GM18498 (cell line): ENCODE measurements around the gene ZNF143.
"Not testable (repeated sequence)": the region's sequence is repeated elsewhere in the genome, so short reads cannot be mapped to it uniquely, and the experiment has no call there.

Experiments
- ATAC-seq: cut with Tn5 transposase; IDR thresholded peaks from one replicate; pipeline ENCODE4 v1.9.1; 2021; ENCODE audit warnings: mild to moderate bottlenecking, moderate library complexity; ENCODE audit not compliant: unreplicated experiment

The ZNF143 gene

GRCh38 chr11:9495803-9496514 lies 35.1 kb downstream of the ZNF143 start:
- ATAC-seq = no peak

DNA sequence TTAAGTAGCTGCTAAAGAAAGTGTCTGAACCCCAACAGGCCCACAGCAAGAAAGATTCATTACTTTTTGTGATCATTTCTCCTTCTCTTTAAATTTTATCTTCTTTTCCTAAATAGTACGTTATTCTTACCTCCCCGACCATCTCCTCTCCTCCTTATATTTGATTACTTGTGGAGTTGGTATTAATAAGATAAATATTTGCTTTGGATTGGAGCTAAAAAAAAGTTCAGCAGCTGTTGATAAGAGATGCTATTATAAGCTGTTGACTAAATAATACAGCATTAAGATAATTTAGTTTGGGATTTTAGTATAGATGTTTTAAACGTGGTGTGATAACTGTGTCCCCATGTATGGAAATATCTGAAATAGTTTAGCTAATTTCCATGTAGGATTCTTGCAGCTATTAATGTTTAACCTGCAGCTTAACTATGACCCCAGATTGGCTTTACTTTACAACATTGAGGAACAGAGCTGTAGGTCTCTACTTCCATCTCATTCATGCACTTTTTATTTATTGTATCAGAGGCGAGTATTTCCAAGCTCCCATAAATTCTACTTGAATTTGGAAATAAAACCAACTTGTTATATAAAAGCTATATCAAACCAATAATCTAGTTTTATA lies 37.8 kb downstream of the ZNF143 start:
- no peak for ATAC-seq

- no peak for ATAC-seq
Measured at GRCh38 chr11:9506489-9507276, 45.9 kb downstream of the ZNF143 start.

DNA sequence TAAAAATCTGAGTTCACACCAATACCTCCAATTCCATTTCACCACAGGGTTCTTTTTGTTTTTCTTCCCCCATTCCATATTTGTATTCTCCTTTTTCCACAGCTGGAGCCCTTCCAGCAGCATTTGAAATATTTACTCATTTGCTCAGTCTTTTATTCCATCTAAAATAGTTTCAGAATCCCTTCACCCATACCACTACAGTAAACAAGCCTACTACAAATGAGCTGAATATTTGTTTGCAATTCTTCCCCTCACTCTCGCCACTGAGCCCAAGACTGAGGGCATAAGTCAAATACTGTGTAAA lies 46.4 kb downstream of the ZNF143 start:
- ATAC-seq = no peak

DNA sequence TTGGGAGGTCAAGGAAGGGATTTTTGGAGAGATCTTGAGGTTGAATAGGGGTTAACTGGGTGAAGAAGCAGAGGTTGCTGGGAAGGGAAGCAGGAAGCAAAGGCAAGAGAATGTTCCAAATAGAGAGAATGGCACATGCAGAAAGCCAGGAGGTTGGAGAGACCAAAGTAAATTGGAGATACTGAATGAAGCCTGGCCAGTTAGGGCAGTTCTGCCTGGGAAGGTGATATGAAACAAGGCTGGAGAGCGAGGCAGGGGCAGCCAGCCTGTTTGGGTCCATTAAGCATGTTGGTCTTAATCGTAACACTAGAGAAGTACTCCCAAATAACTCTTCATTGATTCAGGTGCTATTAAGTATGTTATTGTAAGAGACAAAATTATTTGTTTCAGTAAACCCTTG lies 48.2 kb downstream of the ZNF143 start:
- ATAC-seq = no peak

DNA sequence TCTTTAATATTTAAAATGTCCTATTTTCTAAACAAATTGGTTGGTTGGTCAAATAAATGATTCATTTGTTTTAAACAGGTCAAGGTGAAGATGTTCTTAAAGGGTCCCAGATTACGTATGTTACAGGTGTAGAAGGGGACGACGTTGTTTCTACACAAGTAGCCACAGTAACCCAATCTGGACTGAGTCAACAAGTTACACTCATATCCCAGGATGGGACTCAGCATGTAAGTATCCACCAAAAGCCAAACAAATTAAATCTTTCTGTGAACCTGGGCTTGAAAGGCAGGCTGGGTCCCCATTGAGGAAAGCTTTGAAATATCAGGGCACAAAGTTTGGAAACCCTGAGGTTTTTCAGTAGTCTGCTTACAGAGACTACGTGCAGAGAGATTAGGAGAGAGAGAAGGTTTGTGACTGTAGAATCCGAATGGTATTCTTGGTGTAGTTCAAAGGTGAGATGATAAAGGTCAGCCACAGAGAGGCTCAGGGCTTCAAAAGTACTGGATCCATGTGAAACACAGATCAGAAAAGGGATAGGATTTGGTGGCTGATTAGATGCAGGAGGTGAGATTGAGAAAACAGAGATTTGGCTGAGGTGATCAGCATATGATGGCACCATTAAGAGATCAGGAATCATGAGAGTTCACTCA lies 51.7 kb downstream of the ZNF143 start:
- no peak for ATAC-seq

DNA sequence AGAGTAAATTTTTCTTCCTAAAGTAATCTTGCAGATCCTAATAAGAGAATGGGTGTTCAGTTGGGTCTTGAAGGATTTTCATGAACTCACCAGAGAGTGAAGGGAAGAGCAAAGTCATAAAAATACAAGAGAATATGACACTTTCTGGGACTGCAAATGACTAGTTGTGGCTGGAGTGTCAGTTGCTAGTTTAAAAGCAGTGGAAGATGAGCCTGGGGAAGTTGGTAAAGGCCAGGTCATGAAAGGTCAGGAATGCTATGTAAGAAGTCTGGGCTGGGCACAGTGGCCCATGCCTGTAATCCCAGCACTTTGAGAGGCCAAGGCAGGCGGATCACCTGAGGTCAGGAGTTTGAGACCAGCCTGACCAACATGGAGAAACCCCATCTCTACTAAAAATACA lies 53.8 kb downstream of the ZNF143 start:
- ATAC-seq = not testable (repeated sequence)

DNA sequence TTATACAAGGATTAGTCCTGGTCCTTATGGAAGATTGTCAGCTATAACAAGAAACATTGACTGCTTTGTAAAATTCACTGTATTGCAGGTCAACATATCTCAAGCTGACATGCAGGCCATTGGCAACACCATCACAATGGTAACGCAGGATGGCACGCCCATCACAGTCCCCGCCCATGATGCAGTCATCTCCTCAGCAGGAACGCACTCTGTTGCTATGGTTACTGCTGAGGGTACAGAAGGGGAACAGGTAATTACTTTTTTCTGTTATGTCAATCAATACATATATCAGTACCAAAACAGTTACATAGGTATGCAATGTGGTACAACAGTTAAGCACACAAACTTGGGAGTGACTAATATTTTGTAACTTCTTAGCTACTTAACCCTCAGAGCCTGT lies 55.3 kb downstream of the ZNF143 start:
- ATAC-seq = no peak

- no peak for ATAC-seq
Measured at GRCh38 chr11:9518835-9519410, 58.1 kb downstream of the ZNF143 start.

GRCh38 chr11:9524001-9524400 lies 63.2 kb downstream of the ZNF143 start:
- ATAC-seq = no peak

DNA sequence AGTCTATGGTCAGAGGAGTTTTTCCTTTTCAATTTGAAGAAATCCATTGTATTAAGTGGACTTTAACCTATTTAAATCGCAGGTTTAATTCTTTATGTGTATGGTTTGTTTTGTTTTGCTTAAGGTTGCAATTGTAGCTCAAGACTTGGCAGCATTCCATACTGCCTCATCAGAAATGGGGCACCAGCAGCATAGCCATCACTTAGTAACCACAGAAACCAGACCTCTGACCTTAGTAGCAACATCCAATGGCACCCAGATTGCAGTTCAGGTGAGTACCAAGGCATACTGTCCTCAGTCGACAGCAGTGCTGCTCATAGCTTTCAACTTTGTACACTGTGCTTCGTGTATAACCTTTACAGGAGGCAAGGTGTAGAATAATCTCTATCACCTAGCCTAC lies 64.3 kb downstream of the ZNF143 start:
- ATAC-seq = no peak

DNA sequence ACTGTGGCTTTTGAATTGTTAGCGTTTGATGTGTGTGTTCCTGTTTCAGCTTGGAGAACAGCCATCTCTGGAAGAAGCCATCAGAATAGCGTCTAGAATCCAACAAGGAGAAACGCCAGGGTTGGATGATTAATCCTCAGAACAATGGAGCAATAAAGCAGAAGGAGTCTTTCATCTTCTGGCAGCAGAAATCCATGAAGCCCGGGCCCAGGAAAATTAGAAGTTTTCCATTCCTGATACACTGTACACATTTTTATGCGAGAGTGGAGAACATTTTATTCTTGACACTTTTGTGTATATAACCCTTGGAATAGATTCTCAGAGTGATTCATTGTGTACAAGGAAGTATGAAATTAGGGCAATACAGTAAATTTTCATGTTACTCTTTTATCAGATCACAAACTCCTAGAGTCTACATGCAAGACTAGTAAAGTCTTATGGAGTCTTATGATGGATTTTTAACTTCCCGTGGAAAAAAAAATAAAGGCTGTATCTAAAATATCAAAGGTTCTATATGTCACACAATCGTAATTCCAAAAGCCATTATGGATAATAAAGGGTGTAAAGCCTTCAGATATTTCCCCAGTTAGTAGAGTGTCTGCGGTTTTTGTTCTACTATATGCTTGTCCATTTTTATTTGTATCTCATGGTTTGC lies 66.8 kb downstream of the ZNF143 start:
- no peak for ATAC-seq

GRCh38 chr11:9528136-9528501 lies 67.3 kb downstream of the ZNF143 start:
- ATAC-seq = no peak

DNA sequence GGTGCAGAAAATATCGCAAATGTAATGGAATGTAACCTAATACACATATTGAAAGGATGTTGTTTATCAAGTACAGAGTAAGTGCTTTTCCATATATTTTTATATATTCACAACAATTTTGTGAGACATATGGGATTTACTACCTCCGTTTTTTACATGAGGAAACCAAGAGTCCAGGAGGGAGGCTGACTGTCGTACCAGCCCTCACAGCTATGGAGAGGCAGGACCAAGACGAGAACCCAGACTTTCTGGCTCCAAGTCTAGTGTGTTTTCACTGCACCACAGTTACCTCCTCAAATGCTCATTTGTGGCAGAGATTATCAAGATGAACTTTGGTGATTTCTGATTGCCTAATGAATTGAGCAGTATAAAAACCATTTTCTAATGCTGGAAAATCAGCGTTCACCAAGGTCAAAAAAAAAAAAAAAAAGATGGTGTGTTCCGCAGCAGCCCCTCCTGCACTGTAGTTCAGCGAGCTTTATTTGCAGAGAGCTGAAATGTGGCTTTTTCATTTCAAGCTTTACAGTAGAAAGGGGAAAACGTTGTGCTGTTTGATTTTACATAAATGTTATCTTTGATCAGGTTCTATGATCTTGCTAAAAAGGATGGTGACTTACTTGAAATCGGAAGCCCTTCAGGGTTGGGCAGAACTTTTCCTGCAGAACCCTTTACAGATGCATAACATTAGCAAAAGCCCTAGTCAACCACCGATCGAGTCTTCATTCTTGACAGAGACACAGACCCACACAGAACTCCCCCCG lies 67.9 kb downstream of the ZNF143 start:
- no peak for ATAC-seq

DNA sequence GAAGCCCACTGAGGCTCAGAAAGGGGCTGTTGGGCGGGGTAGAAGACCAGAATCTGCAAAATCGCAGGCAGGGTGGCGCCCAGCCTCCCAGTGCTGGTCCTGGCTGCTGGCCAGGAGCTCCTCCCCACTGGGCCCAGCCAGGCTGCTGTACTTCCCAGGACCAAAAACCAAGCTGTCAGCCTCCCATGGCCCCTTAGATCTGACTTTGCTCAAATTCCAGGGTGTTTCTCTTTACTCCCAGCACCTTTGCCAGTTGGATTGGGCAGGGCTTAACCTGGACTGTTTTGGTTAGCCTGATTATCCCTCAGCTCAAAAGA lies 68.5 kb downstream of the ZNF143 start:
- ATAC-seq = no peak

- ATAC-seq = no peak
Measured at GRCh38 chr11:9530020-9530621, 69.3 kb downstream of the ZNF143 start.

DNA sequence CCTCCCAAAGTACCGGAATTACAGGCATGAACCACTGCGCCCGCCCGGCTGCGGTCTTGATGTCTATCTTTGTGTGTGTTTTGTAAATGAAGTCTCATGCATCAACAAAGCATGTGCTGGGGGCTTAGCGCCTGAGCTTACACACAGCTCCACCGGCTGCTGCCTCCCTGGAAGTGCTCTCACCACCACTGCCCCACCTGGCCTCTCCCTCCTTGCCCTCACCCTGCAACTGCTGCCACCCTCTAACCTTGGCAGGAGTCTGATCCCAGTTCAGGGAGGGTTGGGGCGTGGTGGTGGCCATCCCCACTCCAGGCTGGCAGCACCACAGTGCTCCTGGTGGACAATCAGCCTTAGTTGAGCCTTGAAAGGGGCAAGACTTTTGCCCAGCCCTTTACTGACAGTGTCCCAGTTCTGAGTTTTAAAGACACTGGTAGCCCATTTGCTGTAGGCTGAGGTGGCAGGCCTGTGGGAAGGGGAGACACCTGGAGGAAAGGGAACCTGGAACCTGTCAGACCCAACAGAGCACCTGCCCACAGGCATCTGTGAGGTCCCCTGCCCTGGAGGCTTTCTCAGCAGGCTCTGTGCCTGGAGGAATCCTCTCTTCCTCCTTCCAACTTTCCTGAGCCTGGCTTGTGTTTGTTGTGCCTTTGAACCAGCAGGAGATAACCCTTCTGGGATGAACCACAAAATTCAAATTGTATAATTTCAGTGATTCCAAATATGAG lies 70.3 kb downstream of the ZNF143 start:
- ATAC-seq = no peak

- ATAC-seq = no peak
Measured at GRCh38 chr11:9533058-9533457, 72.2 kb downstream of the ZNF143 start.

GRCh38 chr11:9533736-9534473 lies 73.1 kb downstream of the ZNF143 start:
- no peak for ATAC-seq
